Sigmoid colon (tissue), 7 donors: ENCODE measurements around the gene SLC38A6. TPM values are rescaled to one million over a fixed set of nuclear protein-coding genes. Genes with fewer than 3 reads are reported as not detected.
A peak's percentile ranks its signal among the peaks of the same experiment; 100 is the strongest.

ENCODE experiments used
- DNase-seq: peaks from one replicate; pipeline ENCODE4 v3.0.0-alpha.2; 2019
- H3K27ac ChIP-seq, 4 donors: fragments of 200-600 bp; sonication (generic); one replicate each; pipeline ENCODE4 v1.5.1; 2016 to 2019; ENCODE audit warnings: mild to moderate bottlenecking in 1 of 4
- H3K27me3 ChIP-seq, 3 donors: fragments of 200-600 bp; sonication (generic); one replicate each; pipeline ENCODE4 v1.5.1; 2019; ENCODE audit warnings: mild to moderate bottlenecking in 1 of 3
- H3K36me3 ChIP-seq, 4 donors: fragments of 200-600 bp; sonication (generic); one replicate each; pipeline ENCODE4 v1.5.1; 2016 to 2019
- H3K4me1 ChIP-seq, 4 donors: fragments of 200-600 bp; sonication (generic); one replicate each; pipeline ENCODE4 v1.5.1; 2017 to 2019
- H3K4me3 ChIP-seq, 4 donors: fragments of 200-600 bp; sonication (generic); one replicate each; pipeline ENCODE4 v1.5.1; 2017 to 2019; ENCODE audit warnings: mild to moderate bottlenecking in 2 of 4, moderate library complexity in 1 of 4
- H3K9me3 ChIP-seq, 4 donors: fragments of 200-600 bp in 3 of 4; sonication (generic) in 3 of 4; one replicate each; pipeline versions ENCODE4 v1.5.1 to v1.6.1; 2013 to 2019
- CTCF ChIP-seq, 4 experiments: fragments of 450-650 bp in 3 of 4; fragments of 200-600 bp in 1 of 4; IDR thresholded peaks; one replicate each; pipeline ENCODE4 v1.5.1; 2016 to 2019; ENCODE audit warnings: antibody characterized with exemption in 4 of 4, mild to moderate bottlenecking in 3 of 4, moderate library complexity in 2 of 4
- EP300 ChIP-seq, 4 donors: sonication (generic); formaldehyde crosslinking; IDR thresholded peaks; one replicate each; pipeline ENCODE4 v1.6.1; 2017; ENCODE audit warnings: antibody characterized with exemption in 4 of 4
- POLR2A ChIP-seq, 2 donors: fragments of 450-650 bp; IDR thresholded peaks; one replicate each; pipeline ENCODE4 v1.6.1; 2016; ENCODE audit warnings: antibody characterized with exemption in 2 of 2, mild to moderate bottlenecking in 2 of 2, moderate library complexity in 2 of 2
- POLR2AphosphoS5 ChIP-seq, 4 donors: sonication (generic); formaldehyde crosslinking; IDR thresholded peaks; one replicate each; pipeline ENCODE4 v1.6.1; 2017; ENCODE audit warnings: antibody characterized with exemption in 4 of 4
- WGBS, 2 donors: extraction: QIAGEN DNeasy Blood & Tissue Kit; methylation state at CpG; one replicate each; pipeline ENCODE4 v1.1.7; 2013; 5-methylcytosine and 5-hydroxymethylcytosine counted together
- intact Hi-C: fragments of 100-400 bp; cut with DNase I; formaldehyde crosslinking; loops from one replicate; pipeline ENCODE4 v1.15.1; 2023
- polyA plus RNA-seq, 3 donors: library from polyadenylated mRNA; stranded (reverse); fragments of 200-250 nt; gene quantifications; one replicate each; pipeline ENCODE4 v1.2.3, GENCODE V29; 2013
- total RNA-seq, 4 donors: library from RNA; depleted of rRNA; stranded (reverse); fragments of >200 nt; gene quantifications; one replicate each; pipeline ENCODE4 v1.1.0, GENCODE V29; 2016
- donor health status: healthy with polysubstance abuse.
- donor health status: Bipolar disorder and iron deficiency.
- donor health status: healthy.

The SLC38A6 gene
- total and polyA plus RNA-seq, 7 donors: 3.0 to 27.3 (median 11.8) TPM

GRCh38 chr14:60981633-60982455, 799 bp downstream of the SLC38A6 start:
- no peak for TF ChIP-seq EP300 (IDR thresholded peaks at IDR 0.05)
- TF ChIP-seq CTCF (IDR thresholded peaks at IDR 0.05): no peak
- no peak for TF ChIP-seq POLR2AphosphoS5 (IDR thresholded peaks at IDR 0.05)
- TF ChIP-seq POLR2A (IDR thresholded peaks at IDR 0.05): no peak
- Histone ChIP-seq H3K27ac (peak overlapping the region; percentile 80 to 88 (median 84)), H3K9me3 (no peaks in the 10 kb centered on the region), H3K4me3 (peak overlapping the region; percentile 62 to 75 (median 72)), H3K36me3 (peaks cover 0 to 21% (median 4%) of the 10 kb centered on the region in 4 donors), H3K4me1 (peaks cover 0 to 37% (median 27%) of the 10 kb centered on the region in 4 donors), H3K27me3 (no peaks in the 10 kb centered on the region)
- intact Hi-C loops: loop anchor here (5.0 kb wide), 1 partner anchor 260 kb away; the partner anchor contains the start of gene SIX4
- no peak for DNase-seq
- WGBS, 2 donors: 10 to 11% methylated on average over 12 of the region's 12 CpGs

- intact Hi-C loops: loop anchor here (5.0 kb wide), 1 partner anchor 262 kb away; the partner anchor contains the start of gene SIX4
- Histone ChIP-seq H3K36me3 (peaks cover 0 to 30% (median 4%) of the 10 kb centered on the region in 4 donors), H3K9me3 (no peaks in the 10 kb centered on the region), H3K27ac (no peak overlapping the region), H3K4me3 (no peak overlapping the region), H3K27me3 (no peaks in the 10 kb centered on the region), H3K4me1 (peaks cover 0 to 21% (median 14%) of the 10 kb centered on the region in 4 donors)
- TF ChIP-seq POLR2A (IDR thresholded peaks at IDR 0.05): no peak
- TF ChIP-seq EP300 (IDR thresholded peaks at IDR 0.05): no peak
- no peak for TF ChIP-seq POLR2AphosphoS5 (IDR thresholded peaks at IDR 0.05)
- TF ChIP-seq CTCF (IDR thresholded peaks at IDR 0.05): no peak
- no peak for DNase-seq
- WGBS, 2 donors: 88 to 93% methylated on average over 1 of the region's 1 CpG
Measured at GRCh38 chr14:60984196-60984595, 3.2 kb downstream of the SLC38A6 start.

GRCh38 chr14:60986500-60986899, 5.5 kb downstream of the SLC38A6 start:
- DNase-seq: no peak
- H3K4me1 ChIP-seq: peaks cover 0 to 12% (median 6%) of the 10 kb centered on the region in 4 donors
- TF ChIP-seq POLR2AphosphoS5 (IDR thresholded peaks at IDR 0.05) (no peak), POLR2A (IDR thresholded peaks at IDR 0.05) (no peak), CTCF (IDR thresholded peaks at IDR 0.05) (no peak)
- no peaks in the 10 kb centered on the region for H3K9me3 ChIP-seq
- 96 to 97% methylated on average over 2 of the region's 2 CpGs for WGBS, 2 donors
- H3K36me3 ChIP-seq: peaks cover 0 to 49% (median 6%) of the 10 kb centered on the region in 4 donors
- intact Hi-C loops: no loop called here
- no peak overlapping the region for H3K4me3 ChIP-seq
- H3K27ac ChIP-seq: no peak overlapping the region
- H3K27me3 ChIP-seq: no peaks in the 10 kb centered on the region

- 88 to 94% methylated on average over 2 of the region's 2 CpGs for WGBS, 2 donors
- no peak overlapping the region for H3K4me3 ChIP-seq
- intact Hi-C loops: no loop called here
- H3K27ac ChIP-seq: no peak overlapping the region
- H3K4me1 ChIP-seq: no peaks in the 10 kb centered on the region
- peaks cover 0 to 72% (median 6%) of the 10 kb centered on the region in 4 donors for H3K36me3 ChIP-seq
- no peaks in the 10 kb centered on the region for H3K27me3 ChIP-seq
- H3K9me3 ChIP-seq: no peaks in the 10 kb centered on the region
- no peak for DNase-seq
- TF ChIP-seq CTCF (IDR thresholded peaks at IDR 0.05): no peak
- TF ChIP-seq POLR2A (IDR thresholded peaks at IDR 0.05): no peak
- no peak for TF ChIP-seq EP300 (IDR thresholded peaks at IDR 0.05)
- TF ChIP-seq POLR2AphosphoS5 (IDR thresholded peaks at IDR 0.05): no peak
Measured at GRCh38 chr14:60989599-60989998, 8.6 kb downstream of the SLC38A6 start.
